GM12891 (cell line): ENCODE data around the gene ATXN1.
"Not testable (repeated sequence)": the region's sequence is repeated elsewhere in the genome, so short reads cannot be mapped to it uniquely, and the experiment has no call there.

Experiments used
- DNase-seq: peaks from one replicate; pipeline ENCODE4 v3.0.0; 2011; ENCODE audit warnings: low spot score; ENCODE audit not compliant: insufficient read length
- FAIRE-seq: peaks from 2 replicates; lab custom pipeline; 2011; peaks lifted over from hg19 to GRCh38; lab: Jason Lieb, UNC
- PAX5 ChIP-seq: IDR thresholded peaks from 2 replicates; pipeline ENCODE4 v1.6.1; 2011; ENCODE audit warnings: low read length, moderate library complexity, mild to moderate bottlenecking; ENCODE audit not compliant: insufficient read depth, severe bottlenecking
- POLR2A ChIP-seq: IDR thresholded peaks from 2 replicates; pipeline ENCODE4 v1.6.1; 2011; ENCODE audit warnings: low read depth, low read length, control low read depth
- POLR2AphosphoS5 ChIP-seq: IDR thresholded peaks from 2 replicates; pipeline ENCODE4 v1.6.1; 2011; ENCODE audit warnings: low read depth, low read length, control low read depth
- POU2F2 ChIP-seq: IDR thresholded peaks from 2 replicates; pipeline ENCODE4 v1.6.1; 2011; ENCODE audit warnings: low read depth, mild to moderate bottlenecking, control low read depth, low read length, moderate library complexity
- SPI1 ChIP-seq: IDR thresholded peaks from 2 replicates; pipeline ENCODE4 v1.6.1; 2011; ENCODE audit warnings: low read depth, low read length, control low read depth
- TAF1 ChIP-seq: IDR thresholded peaks from 2 replicates; pipeline ENCODE4 v1.6.1; 2011; ENCODE audit warnings: low read depth, low read length, control low read depth

ATXN1 gene

DNA sequence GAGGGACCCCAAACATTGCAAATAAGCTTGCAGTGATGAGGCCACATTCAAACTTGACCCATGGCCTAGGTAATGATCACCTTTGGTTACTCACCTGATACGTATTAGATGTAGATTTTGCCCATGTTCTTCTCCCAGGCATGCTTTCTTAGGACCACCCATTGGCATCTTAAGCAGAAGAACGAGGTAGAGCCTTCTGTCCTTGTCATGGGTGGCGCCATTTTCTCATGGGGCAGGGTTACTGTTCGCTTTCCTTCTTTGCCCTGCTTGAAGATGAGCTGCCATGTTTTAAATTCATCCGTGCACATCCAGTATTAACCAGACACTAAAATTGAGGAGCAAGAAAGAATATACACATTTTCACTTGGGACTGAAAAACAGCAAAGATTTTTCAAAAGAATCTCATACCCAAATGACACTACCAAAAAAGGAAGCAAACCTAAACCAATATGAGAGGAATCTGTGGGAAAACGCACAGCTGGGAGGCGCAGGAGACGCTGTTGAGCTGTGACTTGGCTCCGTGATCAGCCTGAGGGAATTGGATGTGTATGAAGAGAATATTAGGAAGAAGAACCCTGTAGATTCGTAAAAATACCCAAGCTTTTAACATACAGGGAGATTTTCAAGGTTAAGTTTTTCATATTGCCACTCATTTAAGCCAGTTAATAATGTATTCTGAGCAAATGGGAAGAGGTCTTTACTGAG lies 486.2 kb downstream of the ATXN1 start:
- no peak for FAIRE-seq
- TF ChIP-seq POLR2AphosphoS5 (no peak), TAF1 (no peak), PAX5 (no peak), POU2F2 (no peak), SPI1 (no peak)
- DNase-seq = no peak

DNA sequence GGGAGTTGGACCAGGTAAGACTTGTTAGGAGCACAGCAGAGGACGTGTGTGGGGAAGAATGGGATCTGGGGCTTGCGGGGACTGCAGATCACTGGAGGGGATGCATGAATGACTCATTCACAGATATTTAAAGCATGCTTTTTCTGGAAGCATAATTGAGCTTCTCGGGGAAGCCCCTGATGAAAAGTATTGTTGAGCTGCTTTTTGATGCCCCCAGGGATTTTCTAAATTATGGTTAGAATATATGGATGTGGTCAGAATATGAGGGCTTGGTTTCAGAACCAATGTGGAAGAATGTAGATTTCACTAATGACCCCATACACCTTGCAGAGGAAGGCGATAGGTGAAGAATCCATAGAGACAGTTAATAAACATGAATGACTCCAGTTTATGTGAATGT lies 486.8 kb downstream of the ATXN1 start:
- TF ChIP-seq POLR2AphosphoS5 (no peak), SPI1 (no peak), POU2F2 (no peak)
- no peak for FAIRE-seq
- no peak for DNase-seq

DNA sequence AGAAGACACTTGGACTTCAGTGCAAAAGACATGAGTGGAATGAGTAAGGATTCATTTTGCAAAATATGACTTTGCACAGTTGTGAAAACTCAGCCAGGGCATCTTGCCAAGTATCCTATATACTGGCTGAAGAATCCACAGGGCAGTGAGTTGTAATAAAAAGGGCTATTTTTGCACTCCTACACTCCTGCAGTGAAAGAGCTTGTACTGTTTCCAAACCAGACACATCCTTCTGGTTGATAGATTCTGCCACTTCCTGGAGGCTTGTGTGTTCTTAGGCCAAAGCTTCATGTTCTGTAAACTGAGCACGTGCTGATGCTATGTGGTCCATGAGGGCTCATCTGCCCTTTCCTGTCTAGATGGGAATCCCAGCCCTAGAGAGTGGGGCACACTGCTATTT lies 488.0 kb downstream of the ATXN1 start:
- DNase-seq = no peak
- TF ChIP-seq SPI1 (no peak), POU2F2 (no peak)
- FAIRE-seq = no peak

- TF ChIP-seq SPI1 = no peak
- TF ChIP-seq PAX5 = no peak
- TF ChIP-seq TAF1 = no peak
- no peak for TF ChIP-seq POLR2AphosphoS5
- TF ChIP-seq POU2F2 = no peak
- no peak for TF ChIP-seq POLR2A
- DNase-seq (no peak), FAIRE-seq (no peak)
These were observed 489.1 kb downstream of the ATXN1 start for GRCh38 chr6:16272201-16272600.

DNA sequence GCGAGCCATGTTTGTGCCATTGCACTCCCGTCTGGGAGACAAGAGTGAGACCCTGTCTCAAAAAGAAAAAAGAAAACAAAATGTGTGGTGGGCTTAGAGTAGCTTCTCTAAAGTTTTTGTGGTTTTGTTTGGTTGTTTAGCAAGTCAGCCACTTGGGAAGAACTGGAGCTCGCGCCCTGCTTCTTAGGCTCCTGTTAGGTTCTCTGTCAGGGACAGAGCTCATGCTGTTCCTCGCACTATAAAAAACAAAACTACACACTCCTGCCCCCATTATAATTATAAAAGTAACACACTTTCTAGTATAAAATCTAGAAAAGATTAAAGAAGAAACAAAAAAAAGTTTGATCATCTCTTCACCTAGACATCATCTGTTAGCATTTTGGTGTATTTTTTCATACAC lies 489.8 kb downstream of the ATXN1 start:
- no peak for TF ChIP-seq POU2F2
- DNase-seq (no peak), FAIRE-seq (no peak)

DNA sequence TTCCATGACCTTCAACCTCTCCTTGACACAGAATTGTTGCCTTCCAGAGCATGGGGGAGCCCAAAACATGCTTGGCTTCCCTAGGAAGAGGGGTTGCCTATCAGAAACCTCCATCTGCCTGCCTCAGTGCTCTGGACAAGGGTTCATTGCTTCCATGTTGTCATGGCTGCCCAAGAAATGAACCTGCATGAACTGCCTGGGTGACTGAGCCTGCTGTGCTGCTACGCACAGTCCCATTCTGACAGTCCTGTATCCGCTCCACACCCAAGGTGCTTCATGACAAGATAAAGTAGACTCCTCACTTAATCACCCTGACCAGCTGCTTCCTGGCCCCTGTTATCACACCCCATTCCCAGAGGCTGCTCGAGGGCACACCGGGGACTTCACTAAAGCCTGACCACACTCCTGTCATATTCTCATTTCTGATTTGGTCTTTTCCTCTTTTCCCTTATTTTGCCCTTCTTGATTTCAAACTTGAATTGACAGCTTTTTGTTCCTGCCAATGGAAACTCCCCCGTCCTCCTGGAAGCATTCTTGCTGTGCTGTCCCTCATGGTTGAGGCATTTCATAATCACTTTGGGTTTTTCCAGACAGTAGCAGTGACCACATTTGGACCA lies 491.0 kb downstream of the ATXN1 start:
- FAIRE-seq = no peak
- no peak for TF ChIP-seq TAF1
- TF ChIP-seq POU2F2 = no peak
- no peak for TF ChIP-seq POLR2A
- TF ChIP-seq POLR2AphosphoS5 = no peak
- no peak for TF ChIP-seq SPI1
- TF ChIP-seq PAX5 = no peak
- no peak for DNase-seq

DNA sequence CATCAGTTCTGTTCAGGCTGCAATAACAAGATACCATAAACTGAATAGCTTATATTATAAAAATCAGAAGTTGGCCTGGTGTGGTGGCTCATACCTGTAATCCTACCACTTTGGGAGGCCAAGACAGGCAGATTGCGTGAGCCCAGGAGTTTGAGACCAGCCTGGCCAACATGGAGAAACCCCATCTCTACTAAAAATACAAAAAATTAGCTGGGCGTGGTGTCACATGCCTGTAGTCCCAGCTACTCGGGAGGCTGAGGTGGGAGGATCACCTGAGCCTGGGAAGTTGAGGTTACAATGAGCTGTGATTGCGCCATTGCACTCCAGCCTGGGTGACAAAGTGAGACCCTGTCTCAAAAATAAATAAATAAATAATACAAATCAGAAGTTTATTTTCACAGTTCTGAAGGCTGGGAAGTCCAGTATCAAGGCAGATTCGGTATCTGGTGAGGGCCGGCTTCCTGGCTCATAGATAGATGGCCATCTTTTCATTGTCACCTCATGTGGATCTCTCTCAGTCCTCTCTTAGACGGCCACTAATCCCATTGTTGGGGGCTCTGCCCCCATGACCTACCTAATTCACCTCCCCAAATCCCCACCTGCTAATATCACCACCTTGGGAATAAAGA lies 491.7 kb downstream of the ATXN1 start:
- DNase-seq, FAIRE-seq: not testable (repeated sequence)

DNA sequence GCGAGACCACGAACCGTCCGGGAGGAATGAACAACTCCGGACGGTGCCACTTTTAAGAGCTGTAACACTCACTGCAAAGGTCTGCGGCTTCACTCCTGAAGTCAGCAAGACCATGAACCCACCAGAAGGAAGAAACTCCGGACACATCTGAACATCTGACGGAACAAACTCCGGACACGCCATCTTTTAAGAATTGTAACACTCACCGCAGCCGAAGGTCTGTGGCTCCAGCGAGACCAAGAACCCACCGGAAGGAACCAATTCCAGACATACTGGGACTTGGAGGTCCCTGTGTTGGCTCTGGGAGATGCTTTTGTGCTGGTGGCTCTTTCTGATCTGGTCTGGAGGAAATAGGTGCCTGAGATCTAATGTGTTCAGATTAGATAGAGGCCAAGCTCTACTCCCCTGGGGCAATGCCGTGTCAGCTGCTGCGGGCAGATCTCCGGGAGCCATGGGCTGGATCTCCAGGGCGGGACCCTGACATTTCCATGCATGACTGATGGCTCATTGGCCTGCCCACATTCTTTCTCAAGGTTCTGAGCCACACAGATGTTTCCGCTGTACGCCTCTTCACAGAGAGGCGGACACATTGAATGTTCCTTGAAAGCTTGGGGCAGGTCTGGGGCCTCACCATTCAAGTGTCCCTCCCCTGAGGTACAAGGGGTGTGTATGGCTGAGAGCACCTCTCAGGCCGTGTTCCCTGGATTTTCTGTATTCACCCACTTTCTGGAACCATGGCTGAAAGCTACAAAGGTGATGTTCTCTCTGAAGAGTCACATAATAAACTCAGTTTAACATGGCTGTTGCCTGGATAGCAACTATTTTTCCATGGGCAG lies 493.6 kb downstream of the ATXN1 start:
- FAIRE-seq = peak; percentile 47
- TF ChIP-seq PAX5 (no peak), POU2F2 (no peak), TAF1 (no peak), POLR2AphosphoS5 (no peak), POLR2A (no peak), SPI1 (no peak)

DNA sequence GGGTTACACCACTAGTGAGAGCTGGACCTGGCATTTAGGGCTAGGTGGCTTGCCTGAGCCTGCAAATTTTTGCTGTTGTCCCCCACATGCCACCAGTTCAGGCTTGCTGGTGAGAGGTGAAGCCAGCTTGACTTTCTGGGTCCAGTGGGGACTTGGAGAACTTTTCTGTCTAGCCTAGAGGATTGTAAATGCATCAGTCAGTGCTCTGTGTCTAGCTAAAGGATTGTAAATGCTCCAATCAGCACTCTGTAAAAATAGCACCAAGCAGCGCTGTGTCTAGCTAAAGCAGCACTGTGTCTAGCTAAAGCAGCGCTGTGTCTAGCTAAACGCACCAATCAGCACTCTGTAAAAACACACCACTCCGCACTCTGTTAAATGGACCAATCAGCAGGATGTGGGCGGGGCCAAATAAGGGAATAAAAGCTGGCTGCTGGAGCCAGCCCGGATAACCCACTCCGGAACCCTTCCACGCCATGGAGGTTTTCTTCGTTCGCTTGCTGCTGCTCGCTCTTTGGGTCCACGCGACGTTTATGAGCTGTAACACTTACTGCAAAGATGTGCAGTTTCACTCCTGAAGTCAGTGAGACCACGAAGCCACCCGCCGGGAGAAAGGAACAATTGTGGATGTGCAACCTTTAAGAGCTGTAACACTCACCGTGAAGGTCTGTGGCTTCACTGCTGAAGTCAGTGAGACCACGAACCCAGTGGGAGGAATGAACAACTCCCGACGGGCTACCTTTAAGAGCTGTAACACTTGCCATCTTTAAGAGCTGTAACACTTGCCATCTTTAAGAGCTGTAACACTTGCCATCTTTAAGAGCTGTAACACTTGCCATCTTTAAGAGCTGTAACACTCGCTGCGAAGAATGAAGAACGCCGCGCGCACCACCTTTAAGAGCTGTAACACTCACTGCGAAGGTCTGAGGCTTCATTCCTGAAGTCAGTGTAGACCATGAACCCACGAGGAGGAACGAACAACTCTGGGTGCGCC lies 495.6 kb downstream of the ATXN1 start:
- FAIRE-seq = no peak
- TF ChIP-seq POLR2A (no peak), POU2F2 (no peak), POLR2AphosphoS5 (no peak), SPI1 (no peak), TAF1 (no peak), PAX5 (no peak)

More for the DNA sequence above, 493.6 kb downstream of the ATXN1 start:
- DNase-seq = peak; percentile 26

More for the DNA sequence above, 495.6 kb downstream of the ATXN1 start:
- DNase-seq = no peak
